Loucy (cell line): ENCODE results near the gene POMP.

Experiments used
- EZH2phosphoT487 ChIP-seq: fragments of 200-600 bp; IDR thresholded peaks from 2 replicates; pipeline ENCODE4 v1.6.1; 2018; ENCODE audit warnings: antibody characterized with exemption, mild to moderate bottlenecking, moderate library complexity, borderline replicate concordance
- TF ChIP-seq, protein P1 (sequence below): fragments of 200-600 bp; sonication (generic); conservative IDR thresholded peaks from 2 replicates; pipeline ENCODE4 v1.5.1; 2014; ENCODE audit warnings: mild to moderate bottlenecking, antibody characterized with exemption, low read length

- TF ChIP-seq, protein P1, sequence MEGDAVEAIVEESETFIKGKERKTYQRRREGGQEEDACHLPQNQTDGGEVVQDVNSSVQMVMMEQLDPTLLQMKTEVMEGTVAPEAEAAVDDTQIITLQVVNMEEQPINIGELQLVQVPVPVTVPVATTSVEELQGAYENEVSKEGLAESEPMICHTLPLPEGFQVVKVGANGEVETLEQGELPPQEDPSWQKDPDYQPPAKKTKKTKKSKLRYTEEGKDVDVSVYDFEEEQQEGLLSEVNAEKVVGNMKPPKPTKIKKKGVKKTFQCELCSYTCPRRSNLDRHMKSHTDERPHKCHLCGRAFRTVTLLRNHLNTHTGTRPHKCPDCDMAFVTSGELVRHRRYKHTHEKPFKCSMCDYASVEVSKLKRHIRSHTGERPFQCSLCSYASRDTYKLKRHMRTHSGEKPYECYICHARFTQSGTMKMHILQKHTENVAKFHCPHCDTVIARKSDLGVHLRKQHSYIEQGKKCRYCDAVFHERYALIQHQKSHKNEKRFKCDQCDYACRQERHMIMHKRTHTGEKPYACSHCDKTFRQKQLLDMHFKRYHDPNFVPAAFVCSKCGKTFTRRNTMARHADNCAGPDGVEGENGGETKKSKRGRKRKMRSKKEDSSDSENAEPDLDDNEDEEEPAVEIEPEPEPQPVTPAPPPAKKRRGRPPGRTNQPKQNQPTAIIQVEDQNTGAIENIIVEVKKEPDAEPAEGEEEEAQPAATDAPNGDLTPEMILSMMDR = no peak
- no peak for TF ChIP-seq EZH2phosphoT487
Observed at GRCh38 chr13:28626266-28626665, 32.7 kb upstream of the POMP start.
